Activated CD8-positive, alpha-beta memory T cell treated with anti-CD3 and anti-CD28 coated beads, Interleukin-2, amount 50 U/mL, for 1 hour (primary cell): ENCODE results near the gene RNF133.

Experiments used
- DNase-seq: peaks from one replicate; pipeline ENCODE4 v3.0.0-alpha.2; 2020; ENCODE audit errors: extremely low read depth

RNF133 gene

GRCh38 chr7:122699017-122699416 lies at the start of gene RNF133:
RNF133 (minus strand) TSS chr7:122699117; CDS start chr7:122698918, 199 bp downstream.
- no peak for DNase-seq

- no peak for DNase-seq
Observed at GRCh38 chr7:122748195-122748594, 49.3 kb upstream of the RNF133 start.

GRCh38 chr7:122746948-122747347 lies 48.0 kb upstream of the RNF133 start:
- no peak for DNase-seq

DNA sequence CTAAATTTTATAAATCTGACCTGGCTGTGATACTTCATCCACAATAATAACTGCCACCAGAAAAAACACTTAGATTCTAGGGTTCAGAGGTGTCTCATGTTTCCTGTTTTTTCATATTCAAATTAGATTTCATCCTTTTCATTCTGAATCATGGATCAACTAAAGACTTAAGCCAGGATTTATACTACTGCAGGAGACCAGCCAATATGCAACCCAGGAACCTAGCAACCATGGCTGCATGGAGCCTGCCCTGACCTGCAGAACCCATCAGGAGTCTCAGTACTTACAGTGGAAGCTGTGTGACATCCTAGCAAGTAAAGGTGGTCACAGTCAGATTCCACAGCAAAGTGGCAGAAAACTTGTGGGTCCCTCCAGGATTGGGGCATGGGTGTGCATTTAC lies 44.3 kb upstream of the RNF133 start:
- DNase-seq: no peak

GRCh38 chr7:122738947-122739346 lies 40.0 kb upstream of the RNF133 start:
- no peak for DNase-seq

DNA sequence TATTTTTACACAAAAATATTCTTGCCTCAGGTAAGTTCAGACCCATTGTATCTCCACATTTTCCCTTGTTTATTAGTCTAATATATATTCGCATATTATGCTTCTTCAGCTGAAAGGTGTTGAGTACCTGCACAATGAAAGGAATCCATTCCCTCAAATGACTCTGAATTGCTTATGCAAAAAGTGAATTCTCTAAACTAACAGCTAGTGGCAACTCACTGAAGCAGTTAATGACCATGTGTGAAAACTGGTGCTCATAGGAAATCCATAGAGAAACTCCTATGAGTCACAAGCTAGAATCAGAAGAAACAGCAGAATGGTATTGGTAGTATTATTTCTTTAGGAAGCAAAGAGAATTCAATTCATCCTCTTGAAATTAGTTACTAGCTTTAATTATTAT lies 37.3 kb upstream of the RNF133 start:
- no peak for DNase-seq

GRCh38 chr7:122727759-122728158 lies 28.8 kb upstream of the RNF133 start:
- no peak for DNase-seq

DNA sequence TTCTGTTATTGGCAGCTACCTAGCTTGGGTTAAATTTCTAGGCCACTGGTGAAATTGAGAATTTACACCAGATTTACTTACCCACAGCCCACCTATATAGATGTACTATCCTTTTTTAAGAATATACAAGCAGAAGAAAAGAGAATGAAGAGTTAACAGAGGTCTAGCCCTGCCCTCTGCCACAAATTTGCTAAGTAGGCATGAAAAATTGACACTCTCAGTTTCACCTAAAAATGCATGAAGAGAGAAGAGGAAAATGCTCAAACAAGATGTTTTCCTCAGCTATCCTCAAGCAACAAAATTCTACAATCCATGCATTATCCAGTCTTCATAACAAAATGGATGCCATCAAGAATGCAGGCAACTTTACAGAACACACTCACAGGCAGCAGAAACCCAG lies 28.4 kb upstream of the RNF133 start:
- DNase-seq: no peak

DNA sequence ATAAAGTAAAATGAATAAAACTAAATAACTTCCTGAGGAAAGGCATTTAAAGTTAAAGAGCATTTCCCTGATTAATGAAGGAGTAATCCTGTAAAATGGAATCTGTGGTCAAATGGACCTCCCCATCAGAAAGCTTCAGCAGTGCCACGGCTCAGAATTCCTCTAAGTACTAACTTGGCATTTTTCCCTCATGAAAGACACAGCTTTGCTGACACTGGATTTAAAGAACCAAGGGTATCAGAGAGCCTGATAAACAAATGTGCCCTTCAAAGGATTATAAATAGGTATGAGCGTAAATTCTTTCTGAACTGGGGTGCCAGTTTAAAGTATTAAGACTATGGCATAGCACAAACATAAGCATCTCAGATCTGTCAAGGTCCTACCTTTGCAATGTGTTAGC lies 28.0 kb upstream of the RNF133 start:
- no peak for DNase-seq

GRCh38 chr7:122724366-122724765 lies 25.4 kb upstream of the RNF133 start:
- DNase-seq: no peak

GRCh38 chr7:122719010-122719578 lies 20.2 kb upstream of the RNF133 start:
- no peak for DNase-seq

- DNase-seq: no peak
Observed at GRCh38 chr7:122717356-122718089, 18.6 kb upstream of the RNF133 start.

GRCh38 chr7:122715183-122715582 lies 16.3 kb upstream of the RNF133 start:
- no peak for DNase-seq

DNA sequence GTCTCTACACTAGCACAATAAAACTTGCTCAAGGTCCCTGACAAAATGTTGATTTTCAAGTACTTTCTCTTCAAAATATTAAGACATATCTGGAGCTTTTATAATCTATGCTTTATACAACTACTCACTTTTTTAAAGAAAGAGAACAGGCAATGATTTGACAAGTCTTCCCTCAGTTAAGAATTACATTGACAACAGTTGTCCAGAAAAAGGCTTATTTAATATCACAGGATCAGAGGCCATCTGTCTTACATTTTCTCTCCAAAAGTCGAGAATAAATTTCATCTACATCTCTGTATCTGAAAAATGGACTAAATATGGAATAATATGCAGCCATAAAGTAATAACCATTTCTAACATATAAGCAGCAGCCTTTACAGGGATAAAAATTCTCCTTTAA lies 12.0 kb upstream of the RNF133 start:
- DNase-seq: no peak

DNA sequence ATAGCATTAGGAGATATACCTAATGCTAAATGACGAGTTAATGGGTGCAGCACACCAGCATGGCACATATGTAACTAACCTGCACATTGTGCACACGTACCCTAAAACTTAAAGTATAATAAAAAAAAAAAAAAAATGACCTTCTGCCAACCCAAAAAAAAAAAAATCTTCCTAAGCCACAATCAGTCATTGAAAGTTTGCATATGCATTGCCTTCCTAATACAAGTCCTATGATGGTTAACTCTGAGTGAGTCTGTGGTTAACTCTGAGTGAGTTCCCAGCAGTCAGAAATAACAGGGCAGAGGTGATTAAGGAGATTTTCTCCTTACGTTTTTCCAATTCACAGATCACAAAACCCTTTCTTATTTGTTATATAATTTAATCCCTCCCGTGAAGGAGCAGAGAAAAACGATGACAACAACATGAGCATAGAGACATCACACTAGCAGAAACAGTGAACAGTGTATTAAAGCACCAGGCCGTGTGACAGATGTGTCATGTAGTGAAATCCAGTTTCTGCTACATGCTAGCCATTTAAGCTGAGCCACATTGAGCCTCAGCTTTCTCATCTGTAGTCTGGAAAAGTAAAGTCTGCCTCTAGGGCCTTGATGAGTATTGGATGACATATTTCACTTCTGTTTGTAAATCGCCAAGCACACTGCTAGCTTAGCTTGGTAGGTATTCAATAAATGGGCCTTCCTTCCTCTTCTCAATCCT lies 11.2 kb upstream of the RNF133 start:
- no peak for DNase-seq

DNA sequence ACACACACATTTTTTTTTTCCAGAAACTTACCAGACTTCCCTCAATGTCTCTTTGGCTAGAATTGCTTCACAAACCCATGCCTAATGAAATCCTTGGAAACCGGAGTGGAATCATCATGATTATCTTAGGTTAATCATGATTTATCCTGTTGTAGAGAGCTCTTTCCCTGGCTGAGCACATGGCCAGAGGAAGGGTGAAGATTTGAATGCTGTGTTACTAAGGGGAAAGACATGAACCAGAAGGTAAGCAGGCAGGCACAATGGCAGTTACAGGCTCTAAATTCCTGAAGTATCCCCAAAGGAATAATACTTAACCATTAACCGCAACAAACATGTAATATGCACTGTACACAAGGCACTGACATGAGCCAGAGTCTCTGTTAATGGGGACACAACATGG lies 7.9 kb upstream of the RNF133 start:
- no peak for DNase-seq

DNA sequence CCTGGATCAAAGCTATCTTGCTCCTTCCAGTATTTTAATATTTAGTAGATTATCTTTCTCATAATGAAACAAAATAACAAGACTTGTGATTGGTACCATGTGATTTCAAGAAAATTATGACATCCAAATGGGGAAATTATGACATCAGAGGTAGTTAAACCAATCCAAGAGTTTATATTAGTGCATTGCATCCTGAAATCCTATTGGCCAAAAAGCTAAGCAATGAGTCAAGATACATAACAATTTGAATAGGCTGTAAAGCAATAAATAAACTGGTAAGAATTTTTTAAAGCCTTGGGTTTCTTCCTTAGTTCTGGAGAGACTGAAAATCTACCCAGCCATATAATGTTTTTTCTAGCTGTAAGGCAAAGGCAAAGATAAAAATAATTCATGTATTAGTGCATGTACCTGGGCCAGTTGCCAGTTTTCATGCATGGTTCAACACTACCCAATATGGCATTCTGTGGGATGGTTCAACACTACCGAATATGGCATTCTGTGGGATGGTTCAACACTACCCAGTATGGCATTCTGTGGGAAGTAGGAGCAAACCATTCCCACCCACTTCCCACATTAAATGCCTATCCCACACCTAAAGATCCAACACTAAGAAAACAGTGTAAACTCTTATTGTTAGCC lies 4.1 kb upstream of the RNF133 start, which contains the start of gene RNF148:
TSS of gene RNF148 (minus strand) at position 51 of the 639 bp plus-strand sequence. CDS start 172 bp downstream, outside the sequence.
- DNase-seq: no peak

GRCh38 chr7:122695816-122696215 lies 3.1 kb downstream of the RNF133 start:
- no peak for DNase-seq

DNA sequence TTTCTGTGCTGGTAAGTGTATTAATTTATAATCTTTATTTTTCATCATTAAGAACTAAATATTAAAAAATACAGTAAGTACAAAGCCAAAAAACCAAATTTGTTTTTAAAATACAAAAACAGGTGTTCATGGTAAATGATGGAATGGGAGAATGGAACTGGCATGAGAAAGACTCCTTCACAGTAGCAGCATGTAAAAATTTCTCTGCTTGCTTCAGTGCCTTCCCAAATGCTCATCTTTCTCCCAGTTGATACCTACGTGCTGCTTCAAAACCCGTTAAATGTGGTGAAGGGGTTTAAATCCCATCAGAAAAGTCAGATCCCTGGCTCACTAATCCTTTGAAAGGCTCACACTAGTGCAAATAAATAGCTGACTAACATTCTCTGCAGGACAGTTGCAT lies 4.2 kb downstream of the RNF133 start:
- no peak for DNase-seq

- DNase-seq: no peak
Observed at GRCh38 chr7:122692769-122693309, 6.1 kb downstream of the RNF133 start.

- DNase-seq: no peak
Observed at GRCh38 chr7:122691569-122692235, 7.2 kb downstream of the RNF133 start.
